ENCODE data around the gene RANBP10.
"Not testable (repeated sequence)": the region's sequence is repeated elsewhere in the genome, so short reads cannot be mapped to it uniquely, and the experiment has no call there.

Gene RANBP10

GRCh38 chr16:67774457-67774853 lies 31.9 kb downstream of the RANBP10 start:
- DNase-seq = no peak

- no peak for DNase-seq
Observed at GRCh38 chr16:67773569-67774456, 32.5 kb downstream of the RANBP10 start.

- no peak for DNase-seq
Observed at GRCh38 chr16:67773099-67773498, 33.3 kb downstream of the RANBP10 start.

GRCh38 chr16:67770346-67770991 lies 35.9 kb downstream of the RANBP10 start:
- no peak for DNase-seq

- no peak for DNase-seq
Observed at GRCh38 chr16:67767953-67768352, 38.4 kb downstream of the RANBP10 start.

- no peak for DNase-seq
Observed at GRCh38 chr16:67766291-67766690, 40.1 kb downstream of the RANBP10 start.

- DNase-seq = no peak
Observed at GRCh38 chr16:67764158-67764667, 42.1 kb downstream of the RANBP10 start.

GRCh38 chr16:67763066-67763465 lies 43.3 kb downstream of the RANBP10 start:
- DNase-seq = no peak

GRCh38 chr16:67762385-67762784 lies 44.0 kb downstream of the RANBP10 start:
- DNase-seq = no peak

- no peak for DNase-seq
Observed at GRCh38 chr16:67761924-67762323, 44.4 kb downstream of the RANBP10 start.

GRCh38 chr16:67760956-67761230 lies 45.5 kb downstream of the RANBP10 start:
- no peak for DNase-seq

GRCh38 chr16:67760206-67760955 lies 46.0 kb downstream of the RANBP10 start:
- no peak for DNase-seq

- DNase-seq = no peak
Observed at GRCh38 chr16:67758966-67759365, 47.4 kb downstream of the RANBP10 start.

GRCh38 chr16:67758006-67758405 lies 48.4 kb downstream of the RANBP10 start:
- no peak for DNase-seq

GRCh38 chr16:67752641-67753040 lies 53.7 kb downstream of the RANBP10 start:
- no peak for DNase-seq

- DNase-seq = not testable (repeated sequence)
Observed at GRCh38 chr16:67751331-67751730, 55.0 kb downstream of the RANBP10 start.

- DNase-seq = no peak
Observed at GRCh38 chr16:67750466-67750865, 55.9 kb downstream of the RANBP10 start.

GRCh38 chr16:67749436-67750078 lies 56.8 kb downstream of the RANBP10 start:
- no peak for DNase-seq

- no peak for DNase-seq
Observed at GRCh38 chr16:67748834-67749233, 57.5 kb downstream of the RANBP10 start.

GRCh38 chr16:67746846-67747245 lies 59.5 kb downstream of the RANBP10 start:
- no peak for DNase-seq

GRCh38 chr16:67741118-67741517 lies 65.2 kb downstream of the RANBP10 start:
- DNase-seq = no peak

- no peak for DNase-seq
Observed at GRCh38 chr16:67740391-67740790, 66.0 kb downstream of the RANBP10 start.

GRCh38 chr16:67736858-67737257 lies 69.5 kb downstream of the RANBP10 start:
- no peak for DNase-seq

Data from activated CD4-positive, alpha-beta T cell treated with anti-CD3 and anti-CD28 coated beads, Interleukin-2, amount 50 U/mL, for 1 hour (primary cell).